Liver (tissue), 9 donors: ENCODE data around the gene INHBB. TPM values are rescaled to one million over a fixed set of nuclear protein-coding genes. Genes with fewer than 3 reads are reported as not detected.

Source experiments
- DNase-seq: peaks from one replicate; pipeline ENCODE4 v3.0.0-alpha.2; 2017; ENCODE audit warnings: low spot score
- H3K27ac ChIP-seq, 2 donors: one replicate each; pipeline ENCODE4 v1.7.0; 2013; ENCODE audit warnings: inconsistent platforms in 2 of 2, low read length in 2 of 2, control low read depth in 1 of 2, low read depth in 1 of 2, mild to moderate bottlenecking in 1 of 2
- H3K27me3 ChIP-seq, 4 donors: one replicate each; pipeline versions ENCODE4 v1.6.1 to v1.7.0; 2013; ENCODE audit warnings: low read length in 3 of 4, inconsistent platforms in 1 of 4, mild to moderate bottlenecking in 1 of 4, moderate library complexity in 1 of 4; ENCODE audit not compliant: control insufficient read depth in 4 of 4, insufficient read depth in 4 of 4
- H3K36me3 ChIP-seq, 4 donors: one replicate each; pipeline versions ENCODE4 v1.6.1 to v1.7.0; 2013; ENCODE audit warnings: low read length in 3 of 4, mild to moderate bottlenecking in 3 of 4, low read depth in 1 of 4, moderate library complexity in 1 of 4; ENCODE audit not compliant: control insufficient read depth in 4 of 4, insufficient read depth in 3 of 4
- H3K4me1 ChIP-seq, 4 donors: one replicate each; pipeline versions ENCODE4 v1.6.1 to v1.7.0; 2013; ENCODE audit warnings: low read length in 3 of 4, mild to moderate bottlenecking in 3 of 4, moderate library complexity in 1 of 4; ENCODE audit not compliant: control insufficient read depth in 4 of 4, insufficient read depth in 4 of 4
- H3K4me3 ChIP-seq, 3 donors: one replicate each; pipeline versions ENCODE4 v1.6.1 to v1.7.0; 2013; ENCODE audit warnings: low read length in 3 of 3, control low read depth in 1 of 3, low read depth in 1 of 3, mild to moderate bottlenecking in 1 of 3
- H3K9ac ChIP-seq, 2 donors: one replicate each; pipeline ENCODE4 v1.7.0; 2013; ENCODE audit warnings: low read length in 2 of 2, mild to moderate bottlenecking in 2 of 2, moderate library complexity in 2 of 2, control low read depth in 1 of 2, low read depth in 1 of 2
- H3K9me3 ChIP-seq, 4 donors: one replicate each; pipeline versions ENCODE4 v1.6.1 to v1.7.0; 2013; ENCODE audit warnings: low read length in 3 of 4; ENCODE audit not compliant: control insufficient read depth in 4 of 4
- ATF3 ChIP-seq: IDR thresholded peaks from 2 replicates; pipeline ENCODE4 v1.6.1; 2016; ENCODE audit warnings: antibody characterized with exemption
- CTCF ChIP-seq: fragments of 150-350 bp; IDR thresholded peaks from 2 replicates; pipeline ENCODE4 v1.5.1; 2017; ENCODE audit warnings: improper control_type of control experiment, low read depth, low read length; ENCODE audit not compliant: missing input control
- EGR1 ChIP-seq, 2 donors: IDR thresholded peaks; 2 replicates each; pipeline ENCODE4 v1.6.1; 2016 to 2018; ENCODE audit warnings: antibody characterized with exemption in 2 of 2, low read depth in 2 of 2
- FOXA1 ChIP-seq: IDR thresholded peaks from 2 replicates; pipeline ENCODE4 v1.6.1; 2016; ENCODE audit warnings: antibody characterized with exemption
- FOXA2 ChIP-seq: IDR thresholded peaks from 2 replicates; pipeline ENCODE4 v1.6.1; 2016; ENCODE audit warnings: antibody characterized with exemption
- GABPA ChIP-seq, 2 donors: IDR thresholded peaks in 1 of 2; conservative IDR thresholded peaks in 1 of 2; 2 replicates each; pipeline ENCODE4 v1.6.1; 2016; ENCODE audit warnings: antibody characterized with exemption in 2 of 2, mild to moderate bottlenecking in 1 of 2, moderate library complexity in 1 of 2
- HNF4A ChIP-seq, 2 donors: conservative IDR thresholded peaks; 2 replicates each; pipeline ENCODE4 v1.6.1; 2016; ENCODE audit warnings: antibody characterized with exemption in 2 of 2, mild to moderate bottlenecking in 2 of 2
- HNF4G ChIP-seq: IDR thresholded peaks from 2 replicates; pipeline ENCODE4 v1.6.1; 2016; ENCODE audit warnings: antibody characterized with exemption
- JUND ChIP-seq, 2 donors: IDR thresholded peaks; 2 replicates each; pipeline ENCODE4 v1.6.1; 2016; ENCODE audit warnings: antibody characterized with exemption in 2 of 2
- MAX ChIP-seq: IDR thresholded peaks from 2 replicates; pipeline ENCODE4 v1.6.1; 2016; ENCODE audit warnings: antibody characterized with exemption
- NR2F2 ChIP-seq: IDR thresholded peaks from 2 replicates; pipeline ENCODE4 v1.6.1; 2016; ENCODE audit warnings: antibody characterized with exemption
- RAD21 ChIP-seq, 2 donors: IDR thresholded peaks; 2 replicates each; pipeline ENCODE4 v1.6.1; 2016; ENCODE audit warnings: antibody characterized with exemption in 2 of 2, mild to moderate bottlenecking in 2 of 2
- REST ChIP-seq: IDR thresholded peaks from 2 replicates; pipeline ENCODE4 v1.6.1; 2016; ENCODE audit warnings: antibody characterized with exemption, mild to moderate bottlenecking
- RXRA ChIP-seq, 2 donors: IDR thresholded peaks; 2 replicates each; pipeline ENCODE4 v1.6.1; 2017 to 2018; ENCODE audit warnings: antibody characterized with exemption in 2 of 2, mild to moderate bottlenecking in 1 of 2
- SP1 ChIP-seq: IDR thresholded peaks from 2 replicates; pipeline ENCODE4 v1.6.1; 2018; ENCODE audit warnings: antibody characterized with exemption, mild to moderate bottlenecking
- TAF1 ChIP-seq: conservative IDR thresholded peaks from 2 replicates; pipeline ENCODE4 v1.6.1; 2016; ENCODE audit warnings: antibody characterized with exemption, mild to moderate bottlenecking
- YY1 ChIP-seq: IDR thresholded peaks from 2 replicates; pipeline ENCODE4 v1.6.1; 2016; ENCODE audit warnings: antibody characterized with exemption, mild to moderate bottlenecking
- ZBTB33 ChIP-seq: IDR thresholded peaks from 2 replicates; pipeline ENCODE4 v1.6.1; 2016; ENCODE audit warnings: antibody characterized with exemption
- WGBS: extraction: QIAGEN DNeasy Blood & Tissue Kit; methylation state at CpG from one replicate; pipeline ENCODE4 v1.1.7; 2013; 5-methylcytosine and 5-hydroxymethylcytosine counted together
- polyA plus RNA-seq, 2 donors: library from polyadenylated mRNA; stranded (reverse) in 1 of 2; unstranded in 1 of 2; fragments of 200-250 nt in 1 of 2; fragments of >200 nt in 1 of 2; fragmentation: Nextera tagmentation in 1 of 2; extraction: Ambion mirVana in 1 of 2; gene quantifications; one replicate each; pipeline versions ENCODE4 v1.2.1 to v1.2.3, GENCODE V29; 2013 to 2015
- total RNA-seq, 2 donors: library from RNA; depleted of rRNA; stranded (reverse); fragments of >200 nt; gene quantifications; one replicate each; pipeline ENCODE4 v1.2.3, GENCODE V29; 2014
- donor health status: healthy.
- donor health status: healthy.
- donor health status: healthy.
- donor health status: healthy.
- donor health status: healthy.

INHBB gene
- total and polyA plus RNA-seq, 4 donors, result 0.36 to 7.4 (median 2.1) TPM

GRCh38 chr2:120374821-120375220 is 28.9 kb downstream of the INHBB start:
- WGBS, result 90% methylated on average over 5 of the region's 5 CpGs
- no peak for DNase-seq
- H3K9ac ChIP-seq, result no peak overlapping the region
- TF ChIP-seq NR2F2 (no peak), MAX (no peak), YY1 (no peak), HNF4G (no peak), ZBTB33 (no peak), RAD21 (IDR thresholded peaks at IDR 0.05) (no peak), JUND (IDR thresholded peaks at IDR 0.05) (no peak), ATF3 (no peak), CTCF (no peak), RXRA (IDR thresholded peaks at IDR 0.05) (no peak), FOXA1 (no peak), EGR1 (IDR thresholded peaks at IDR 0.05; ENCODE audit: low read depth in 2 of 2) (no peak), HNF4A (conservative IDR thresholded peaks at IDR 0.05) (no peak), REST (no peak), SP1 (no peak), FOXA2 (no peak), TAF1 (no peak), GABPA (IDR thresholded peaks at IDR 0.05 in 1 of 2, conservative IDR thresholded peaks at IDR 0.05 in 1 of 2) (no peak)
- H3K27me3 ChIP-seq, result no peaks in the 10 kb centered on the region
- no peaks in the 10 kb centered on the region for H3K9me3 ChIP-seq
- no peaks in the 10 kb centered on the region for H3K36me3 ChIP-seq
- H3K4me1 ChIP-seq, result no peaks in the 10 kb centered on the region
- no peak overlapping the region for H3K4me3 ChIP-seq
- H3K27ac ChIP-seq, result no peak overlapping the region
